PC-3 (cell line): Measurements from ENCODE around the gene CARD11. TPM values are rescaled to one million over a fixed set of nuclear protein-coding genes. Genes with fewer than 3 reads are reported as not detected.

Experiments
- ATAC-seq: fragments of 200-7000 bp; cut with Tn5 transposase; 2 replicates; pipeline ENCODE4 v1.9.1; 2020; ENCODE audit warnings: mild to moderate bottlenecking, moderate library complexity
- BruUV-seq: library from RNA; stranded (reverse); fragments of 400-500 nt; replicated peaks from 2 replicates; lab custom pipeline; 2021; lab: Mats Ljungman, UMichigan
- CTCF ChIA-PET: fragments of 300-600 bp; sonication (Branson Sonifier 250); formaldehyde crosslinking; loops from one replicate; lab custom pipeline; 2022; ENCODE audit warnings: antibody characterized with exemption; lab: Charles Lee
- POLR2A ChIA-PET: fragments of 300-600 bp; sonication (Branson Sonifier 250); formaldehyde crosslinking; loops from one replicate; lab custom pipeline; 2022; ENCODE audit warnings: antibody characterized with exemption; ENCODE audit not compliant: unreplicated experiment; lab: Charles Lee
- DNase-seq: peaks from one replicate; pipeline ENCODE4 v3.0.0-alpha.2; 2015
- H2AFZ ChIP-seq: fragments of 300-600 bp; sonication (generic); 2 replicates; pipeline ENCODE4 v1.6.0; 2016; ENCODE audit warnings: antibody characterized with exemption, low read length
- H3F3A ChIP-seq: fragments of 300-600 bp; sonication (generic); one replicate; pipeline ENCODE4 v1.6.0; 2017; ENCODE audit warnings: antibody characterized with exemption, low read length, control low read depth, mild to moderate bottlenecking; ENCODE audit not compliant: unreplicated experiment
- H3K27ac ChIP-seq: fragments of 300-600 bp; sonication (generic); 2 replicates; pipeline ENCODE4 v1.5.1; 2016; ENCODE audit warnings: mild to moderate bottlenecking, low read length
- H3K27me3 ChIP-seq: fragments of 300-600 bp; sonication (generic); 2 replicates; pipeline ENCODE4 v1.6.1; 2016; ENCODE audit warnings: low read length, mixed read lengths
- H3K36me3 ChIP-seq: fragments of 300-600 bp; sonication (generic); 2 replicates; pipeline ENCODE4 v1.6.1; 2016; ENCODE audit warnings: low read depth, mixed run types, low read length, mixed read lengths
- H3K4me1 ChIP-seq: fragments of 300-600 bp; sonication (generic); 2 replicates; pipeline ENCODE4 v1.5.1; 2016; ENCODE audit warnings: low read length; ENCODE audit not compliant: insufficient read depth
- H3K4me2 ChIP-seq: fragments of 300-600 bp; sonication (generic); 2 replicates; pipeline ENCODE4 v1.6.0; 2016; ENCODE audit warnings: low read length
- H3K4me3 ChIP-seq: fragments of 300-600 bp; sonication (generic); 2 replicates; pipeline ENCODE4 v1.5.1; 2016; ENCODE audit warnings: mild to moderate bottlenecking, low read length, mixed read lengths
- H3K79me2 ChIP-seq: fragments of 300-600 bp; sonication (generic); 2 replicates; pipeline ENCODE4 v1.6.1; 2017; ENCODE audit warnings: low read length, mixed read lengths
- H3K9ac ChIP-seq: fragments of 300-600 bp; sonication (generic); 2 replicates; pipeline ENCODE4 v1.6.0; 2016; ENCODE audit warnings: mild to moderate bottlenecking, low read length
- H3K9me2 ChIP-seq: fragments of 300-600 bp; sonication (generic); replicated peaks from 2 replicates; pipeline ENCODE4 v1.6.1; 2016; ENCODE audit warnings: mixed run types, low read length, mixed read lengths
- H3K9me3 ChIP-seq: fragments of 300-600 bp; sonication (generic); 2 replicates; pipeline ENCODE4 v1.6.1; 2016; ENCODE audit warnings: low read length, mixed read lengths
- H4K20me1 ChIP-seq: fragments of 300-600 bp; sonication (generic); 2 replicates; pipeline ENCODE4 v1.6.1; 2016; ENCODE audit warnings: low read length, mixed read lengths
- EZH2 ChIP-seq: fragments of 300-600 bp; sonication (generic); IDR thresholded peaks from one replicate; pipeline ENCODE4 v1.6.1; 2017; ENCODE audit warnings: antibody characterized with exemption, mild to moderate bottlenecking, low read length; ENCODE audit not compliant: unreplicated experiment
- EZH2phosphoT487 ChIP-seq: fragments of 300-600 bp; sonication (generic); IDR thresholded peaks from 2 replicates; pipeline ENCODE4 v1.6.1; 2018; ENCODE audit warnings: mild to moderate bottlenecking, antibody characterized with exemption, low read length, borderline replicate concordance
- intact Hi-C: fragments of 100-400 bp; cut with micrococcal nuclease; formaldehyde crosslinking; loops from 2 replicates; pipeline ENCODE4 v1.9.0; 2023
- total RNA-seq: library from RNA; depleted of rRNA; stranded (reverse); fragments of >200 nt; gene quantifications from 2 replicates; pipeline ENCODE4 v1.2.3, GENCODE V29; 2014
- TF ChIP-seq, protein P1 (sequence below): fragments of 300-600 bp; sonication (generic); conservative IDR thresholded peaks from 2 replicates; pipeline ENCODE4 v1.5.1; 2017; ENCODE audit warnings: antibody characterized with exemption, low read depth, mild to moderate bottlenecking, low read length

Gene CARD11
- total RNA-seq, 1 experiment from 2014 or later = not detected

DNA sequence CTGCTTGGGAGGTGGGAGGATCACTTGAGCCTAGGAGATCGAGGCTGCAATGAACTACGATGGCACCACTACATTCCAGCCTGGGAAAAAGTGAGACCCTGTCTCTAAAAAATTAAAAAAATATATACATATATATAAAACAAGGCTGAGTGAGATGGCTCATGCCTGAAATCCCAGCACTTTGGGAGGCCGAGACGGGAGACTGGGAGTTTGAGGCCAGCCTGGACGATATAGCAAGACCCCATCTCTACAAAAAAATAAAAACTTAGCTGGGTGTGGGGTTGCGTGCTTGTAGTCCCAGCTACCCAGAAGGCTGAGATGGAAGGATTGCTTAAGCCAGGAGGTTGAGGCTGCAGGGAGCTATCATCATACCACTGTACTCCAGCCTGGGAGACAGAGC is 87.6 kb downstream of the CARD11 start:
- H3K36me3 ChIP-seq = no peaks in the 10 kb centered on the region
- no peak overlapping the region for H2AFZ ChIP-seq
- no peak for DNase-seq
- no peak overlapping the region for H3K4me2 ChIP-seq
- intact Hi-C loops = no loop called here
- H3F3A ChIP-seq = no peaks in the 10 kb centered on the region
- no TSS peak for BruUV-seq
- H3K4me1 ChIP-seq = peaks cover 4% of the 10 kb centered on the region; the same call in 1 of the 2 replicates
- no peak overlapping the region for H3K27ac ChIP-seq
- POLR2A ChIA-PET = no interaction called here
- CTCF ChIA-PET = interaction anchor here (0.7 kb wide), 1 partner anchor 344 kb away, joined by 4 read pairs; no protein-coding TSS in a partner anchor
- TF ChIP-seq, protein P1, sequence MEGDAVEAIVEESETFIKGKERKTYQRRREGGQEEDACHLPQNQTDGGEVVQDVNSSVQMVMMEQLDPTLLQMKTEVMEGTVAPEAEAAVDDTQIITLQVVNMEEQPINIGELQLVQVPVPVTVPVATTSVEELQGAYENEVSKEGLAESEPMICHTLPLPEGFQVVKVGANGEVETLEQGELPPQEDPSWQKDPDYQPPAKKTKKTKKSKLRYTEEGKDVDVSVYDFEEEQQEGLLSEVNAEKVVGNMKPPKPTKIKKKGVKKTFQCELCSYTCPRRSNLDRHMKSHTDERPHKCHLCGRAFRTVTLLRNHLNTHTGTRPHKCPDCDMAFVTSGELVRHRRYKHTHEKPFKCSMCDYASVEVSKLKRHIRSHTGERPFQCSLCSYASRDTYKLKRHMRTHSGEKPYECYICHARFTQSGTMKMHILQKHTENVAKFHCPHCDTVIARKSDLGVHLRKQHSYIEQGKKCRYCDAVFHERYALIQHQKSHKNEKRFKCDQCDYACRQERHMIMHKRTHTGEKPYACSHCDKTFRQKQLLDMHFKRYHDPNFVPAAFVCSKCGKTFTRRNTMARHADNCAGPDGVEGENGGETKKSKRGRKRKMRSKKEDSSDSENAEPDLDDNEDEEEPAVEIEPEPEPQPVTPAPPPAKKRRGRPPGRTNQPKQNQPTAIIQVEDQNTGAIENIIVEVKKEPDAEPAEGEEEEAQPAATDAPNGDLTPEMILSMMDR = no peak
- TF ChIP-seq EZH2 (no peak), EZH2phosphoT487 (no peak)
- no peaks in the 10 kb centered on the region for H4K20me1 ChIP-seq
- H3K4me3 ChIP-seq = no peak overlapping the region
- no peaks in the 10 kb centered on the region for H3K9me2 ChIP-seq
- H3K9ac ChIP-seq = no peak overlapping the region
- no peak for ATAC-seq
- no peaks in the 10 kb centered on the region for H3K79me2 ChIP-seq
- no peaks in the 10 kb centered on the region for H3K27me3 ChIP-seq
- H3K9me3 ChIP-seq = no peaks in the 10 kb centered on the region

DNA sequence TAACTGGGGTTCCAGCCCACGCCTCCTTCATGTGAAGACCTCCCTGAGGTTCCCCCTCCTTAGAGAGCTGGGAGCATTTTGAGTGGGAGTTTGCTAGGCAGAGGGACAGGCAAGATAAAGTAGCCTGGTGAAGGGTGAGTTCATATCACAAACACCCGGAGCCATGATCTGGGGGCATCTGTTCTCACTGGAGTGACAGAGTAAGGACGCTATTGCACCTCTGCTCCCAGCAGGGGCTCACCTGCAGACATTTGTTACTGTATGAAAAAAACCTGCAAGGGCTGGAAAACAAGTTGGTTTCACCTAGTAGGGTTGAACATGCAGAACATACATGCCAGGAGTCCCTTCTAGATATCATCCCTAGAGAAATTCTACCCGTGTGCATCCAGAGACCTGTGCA is 88.4 kb downstream of the CARD11 start:
- H3K9me2 ChIP-seq = no peaks in the 10 kb centered on the region
- H4K20me1 ChIP-seq = no peaks in the 10 kb centered on the region
- POLR2A ChIA-PET = no interaction called here
- no peak for TF ChIP-seq EZH2
- TF ChIP-seq, protein P1 = no peak
- TF ChIP-seq EZH2phosphoT487 = no peak
- no peaks in the 10 kb centered on the region for H3K9me3 ChIP-seq
- no peaks in the 10 kb centered on the region; the same call in 1 of the 2 replicates for H3K27me3 ChIP-seq
- ATAC-seq (no peak), DNase-seq (no peak)
- H3K4me1 ChIP-seq = peaks cover 4% of the 10 kb centered on the region; the same call in 1 of the 2 replicates
- no peak overlapping the region for H3K4me2 ChIP-seq
- H3F3A ChIP-seq = no peaks in the 10 kb centered on the region
- no peak overlapping the region for H3K9ac ChIP-seq
- no peaks in the 10 kb centered on the region for H3K36me3 ChIP-seq
- no TSS peak for BruUV-seq
- no peaks in the 10 kb centered on the region for H3K79me2 ChIP-seq
- no peak overlapping the region for H3K27ac ChIP-seq
- no peak overlapping the region for H2AFZ ChIP-seq
- CTCF ChIA-PET = no interaction called here
- no peak overlapping the region for H3K4me3 ChIP-seq
- intact Hi-C loops = no loop called here

DNA sequence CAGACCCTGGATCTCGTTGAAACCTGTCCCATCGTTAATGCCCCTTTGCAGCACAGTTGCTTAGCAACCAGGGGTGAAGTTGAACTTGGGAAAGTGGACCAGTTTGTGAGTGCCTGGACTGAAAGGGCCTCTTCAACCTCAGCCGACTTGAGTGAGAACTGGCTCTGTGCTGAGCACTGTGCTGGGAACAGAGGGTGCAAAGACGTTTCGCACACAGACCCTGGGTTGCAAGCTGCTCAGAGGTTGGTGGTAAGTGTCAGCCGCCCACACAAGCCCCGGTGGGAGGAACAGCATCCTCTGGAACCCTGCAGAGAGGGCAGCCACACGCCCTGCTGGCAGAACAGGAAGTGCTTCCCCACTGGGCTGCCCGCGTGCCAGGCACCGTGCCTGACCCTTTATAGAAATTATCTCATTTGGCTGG is 89.2 kb downstream of the CARD11 start:
- Histone ChIP-seq H3K4me1 (peaks cover 4% of the 10 kb centered on the region; the same call in 1 of the 2 replicates), H3K9ac (no peak overlapping the region), H3K36me3 (no peaks in the 10 kb centered on the region), H3K27ac (no peak overlapping the region), H3K27me3 (no peaks in the 10 kb centered on the region; the same call in 1 of the 2 replicates), H3K9me3 (no peaks in the 10 kb centered on the region), H3K4me2 (no peak overlapping the region), H4K20me1 (no peaks in the 10 kb centered on the region), H3K4me3 (no peak overlapping the region), H3K79me2 (no peaks in the 10 kb centered on the region), H2AFZ (no peak overlapping the region), H3F3A (no peaks in the 10 kb centered on the region), H3K9me2 (no peaks in the 10 kb centered on the region)
- intact Hi-C loops = no loop called here
- DNase-seq (no peak), ATAC-seq (no peak)
- BruUV-seq = no TSS peak
- CTCF ChIA-PET = no interaction called here
- POLR2A ChIA-PET = no interaction called here
- no peak for TF ChIP-seq EZH2
- TF ChIP-seq, protein P1 = no peak
- no peak for TF ChIP-seq EZH2phosphoT487
